ENCODE data around the gene ADD2.

DNA sequence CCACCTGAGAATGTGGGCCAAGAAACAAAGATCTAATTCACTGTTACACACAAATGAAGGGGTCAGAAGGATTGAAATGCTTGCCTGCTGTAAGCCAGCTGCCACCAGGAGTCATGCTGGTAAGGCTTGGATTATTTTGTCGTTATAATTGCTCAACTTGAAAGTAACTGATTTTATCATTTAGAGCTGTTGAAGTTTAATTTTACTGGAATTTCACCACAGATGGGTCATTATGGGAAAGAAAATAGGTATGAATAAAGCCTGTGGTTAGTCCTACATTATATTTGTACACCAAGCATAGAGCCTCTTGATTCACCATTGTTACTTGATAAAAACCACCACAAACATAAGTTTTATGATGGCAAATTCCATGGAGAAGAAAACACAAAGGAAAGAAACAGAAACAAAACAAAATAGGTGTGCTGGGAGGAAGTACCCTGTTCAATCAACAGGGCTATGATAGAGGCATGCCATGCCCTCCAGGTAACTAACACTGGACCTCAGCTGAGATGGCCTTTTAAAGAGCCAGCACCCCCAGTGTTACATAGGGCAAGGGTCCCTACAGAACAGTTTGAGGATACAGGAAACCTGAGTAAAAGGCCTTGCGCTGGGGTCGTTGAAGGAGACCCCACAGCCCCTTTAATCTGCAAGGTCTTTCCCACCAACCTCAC is 49.4 kb upstream of the ADD2 start:
- TF ChIP-seq EZH2 (IDR thresholded peaks at IDR 0.05; ENCODE audit: borderline replicate concordance, insufficient read depth, low read depth, low read length, poor library complexity, severe bottlenecking) (no peak), CTCF (IDR thresholded peaks at IDR 0.05) (no peak)

Measured in B cell (primary cell).